ENCODE results near the gene SLC38A7. TPM values are rescaled to one million over a fixed set of nuclear protein-coding genes. Genes with fewer than 3 reads are reported as not detected.

Gene SLC38A7
- total and polyA plus RNA-seq, 2 of the 13 experiments (the other 11 are each of a cell fraction or from before 2014, with no cell fraction given) = 13.2 to 14.1 TPM

- peak; percentile 66; the same call in 1 of the 2 replicates for TF ChIP-seq TBX2 (CRISPR knock-in tag; IDR thresholded peaks at IDR 0.05; ENCODE audit: borderline replicate concordance)
- TF ChIP-seq JUNB (CRISPR knock-in tag; IDR thresholded peaks at IDR 0.05; ENCODE audit: borderline replicate concordance) = no peak
- TF ChIP-seq RNF219 (CRISPR knock-in tag; IDR thresholded peaks at IDR 0.05) = no peak
- 0 out of 2 replicates have a peak, but pooled peaks have one; percentile 62 for TF ChIP-seq ATF5 (CRISPR knock-in tag; IDR thresholded peaks at IDR 0.05; ENCODE audit: low read depth)
- no peak for TF ChIP-seq ZNF496 (CRISPR knock-in tag; IDR thresholded peaks at IDR 0.05; ENCODE audit: insufficient replicate concordance)
- no peak for TF ChIP-seq SMYD3 (CRISPR knock-in tag; IDR thresholded peaks at IDR 0.05)
- peak; percentile 89 for TF ChIP-seq CBX1 (IDR thresholded peaks at IDR 0.05; ENCODE audit: low read depth)
- TF ChIP-seq NFE2L1 (CRISPR knock-in tag; IDR thresholded peaks at IDR 0.05; ENCODE audit: borderline replicate concordance) = no peak
- TF ChIP-seq ZBTB8A (CRISPR knock-in tag; IDR thresholded peaks at IDR 0.05; ENCODE audit: borderline replicate concordance, low read depth) = no peak
- 0 out of 2 replicates have a peak, but pooled peaks have one; percentile 43 for TF ChIP-seq ZNF557 (CRISPR knock-in tag; IDR thresholded peaks at IDR 0.05)
- TF ChIP-seq TAF15 (IDR thresholded peaks at IDR 0.05; ENCODE audit: low read depth, low read length, poor library complexity, severe bottlenecking) = no peak
- no peak for TF ChIP-seq ZBTB42 (CRISPR knock-in tag; IDR thresholded peaks at IDR 0.05)
- TF ChIP-seq CREB1 (IDR thresholded peaks at IDR 0.05) = no peak; the same call in 1 of the 2 replicates
- peak; percentile 70 for TF ChIP-seq CREB1 (CRISPR knock-in tag; IDR thresholded peaks at IDR 0.05)
- TF ChIP-seq ZKSCAN5 (CRISPR knock-in tag; IDR thresholded peaks at IDR 0.05) = no peak
- no peak for TF ChIP-seq PBX3 (CRISPR knock-in tag; IDR thresholded peaks at IDR 0.05; ENCODE audit: borderline replicate concordance)
- TF ChIP-seq IRF1 (CRISPR knock-in tag; IDR thresholded peaks at IDR 0.05; ENCODE audit: low read depth) = no peak
- TF ChIP-seq POLR2AphosphoS5 (IDR thresholded peaks at IDR 0.05; ENCODE audit: low read depth, low read length) = peak; percentile 59
- no peak for TF ChIP-seq ZNF670 (CRISPR knock-in tag; IDR thresholded peaks at IDR 0.05; ENCODE audit: borderline replicate concordance)
- TF ChIP-seq ATF3 (CRISPR knock-in tag; IDR thresholded peaks at IDR 0.05) = peak; percentile 8; the same call in 1 of the 2 replicates
- no peak; the same call in 1 of the 2 replicates for TF ChIP-seq NR1H2 (CRISPR knock-in tag; IDR thresholded peaks at IDR 0.05; ENCODE audit: borderline replicate concordance, low read depth)
- TF ChIP-seq CTCF (CRISPR knock-in tag; IDR thresholded peaks at IDR 0.05) = peak; percentile 13; the same call in 1 of the 2 replicates
Observed at GRCh38 chr16:58684354-58685083, at the start of gene SLC38A7 (continued).

Measured in HepG2 (cell line).